Erythroblast (primary cell): ENCODE measurements around the gene PPP3CA.

Source experiments
- GATA1 ChIP-seq: IDR thresholded peaks from 2 replicates; pipeline ENCODE4 v1.6.1; 2011; ENCODE audit warnings: low read depth, mild to moderate bottlenecking, control low read depth, low read length, moderate library complexity
- POLR2A ChIP-seq: IDR thresholded peaks from 2 replicates; pipeline ENCODE4 v1.6.1; 2011; ENCODE audit warnings: mild to moderate bottlenecking, low read length

DNA sequence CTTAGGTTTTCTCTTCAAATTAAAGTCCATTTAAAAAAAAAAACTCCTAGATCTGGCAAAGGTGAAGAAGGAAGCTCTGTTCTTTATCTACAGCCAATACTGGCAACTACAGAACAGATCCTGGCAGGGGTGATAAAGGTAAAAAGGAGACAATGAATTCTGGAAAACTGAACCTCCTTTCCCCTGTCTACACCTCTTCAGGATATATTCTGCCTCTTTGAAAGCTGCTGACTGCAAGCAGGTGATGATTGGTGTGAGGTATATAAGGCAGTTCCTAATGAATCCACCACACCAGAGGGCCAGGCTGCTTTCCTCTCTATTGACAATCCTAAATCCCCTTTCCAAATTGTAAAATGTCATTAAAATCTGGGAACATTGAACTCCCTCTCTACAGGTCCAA is 370.1 kb downstream of the PPP3CA start:
- TF ChIP-seq POLR2A (no peak), GATA1 (no peak)
